H9 (cell line): ENCODE data around the gene NIFK. TPM values are rescaled to one million over a fixed set of nuclear protein-coding genes. Genes with fewer than 3 reads are reported as not detected.

Source experiments
- DNase-seq: peaks from one replicate; pipeline ENCODE4 v3.0.0-alpha.2; 2017
- H2AFZ ChIP-seq: one replicate; pipeline ENCODE4 v1.6.1; 2013; ENCODE audit warnings: mild to moderate bottlenecking, low read length, control low read depth, moderate library complexity
- H2AK5ac ChIP-seq: 2 replicates; pipeline ENCODE4 v1.6.1; 2013; ENCODE audit warnings: low read length, control low read depth, mixed read lengths; ENCODE audit not compliant: insufficient read length
- H2BK120ac ChIP-seq: one replicate; pipeline ENCODE4 v1.6.1; 2013; ENCODE audit warnings: low read depth, mild to moderate bottlenecking, low read length, control low read depth, inconsistent platforms; ENCODE audit not compliant: poor library complexity, severe bottlenecking
- H2BK12ac ChIP-seq: 2 replicates; pipeline ENCODE4 v1.6.1; 2013; ENCODE audit warnings: low read length, control low read depth, mixed read lengths, low read depth; ENCODE audit not compliant: insufficient read length
- H2BK15ac ChIP-seq: 2 replicates; pipeline ENCODE4 v1.6.1; 2013; ENCODE audit warnings: low read depth, low read length, control low read depth
- H2BK20ac ChIP-seq: one replicate; pipeline ENCODE4 v1.6.1; 2013; ENCODE audit warnings: low read depth, mild to moderate bottlenecking, low read length, control low read depth, inconsistent platforms; ENCODE audit not compliant: poor library complexity, severe bottlenecking
- H2BK5ac ChIP-seq: 2 replicates; pipeline ENCODE4 v1.6.1; 2013; ENCODE audit warnings: low read length, control low read depth, mixed read lengths; ENCODE audit not compliant: insufficient read length
- H3K14ac ChIP-seq: 2 replicates; pipeline ENCODE4 v1.6.1; 2013; ENCODE audit warnings: low read length, control low read depth; ENCODE audit not compliant: insufficient read depth
- H3K18ac ChIP-seq: 2 replicates; pipeline ENCODE4 v1.6.1; 2013; ENCODE audit warnings: low read depth, mild to moderate bottlenecking, mixed read lengths, low read length, control low read depth; ENCODE audit not compliant: insufficient read length
- H3K23ac ChIP-seq: 2 replicates; pipeline ENCODE4 v1.6.1; 2013; ENCODE audit warnings: low read length, control low read depth, mixed read lengths, low read depth; ENCODE audit not compliant: insufficient read length
- H3K23me2 ChIP-seq: 2 replicates; pipeline ENCODE4 v1.6.1; 2013; ENCODE audit warnings: low read depth, mild to moderate bottlenecking, mixed read lengths, low read length, control low read depth; ENCODE audit not compliant: insufficient read length, poor library complexity, severe bottlenecking
- H3K27ac ChIP-seq: 2 replicates; pipeline ENCODE4 v1.5.1; 2013; ENCODE audit warnings: low read length, control low read depth, mixed read lengths, low read depth; ENCODE audit not compliant: insufficient read length
- H3K27me3 ChIP-seq: 2 replicates; pipeline ENCODE4 v1.6.1; 2013; ENCODE audit warnings: low read length, control low read depth, inconsistent platforms; ENCODE audit not compliant: insufficient read depth
- H3K4ac ChIP-seq: 2 replicates; pipeline ENCODE4 v1.6.1; 2013; ENCODE audit warnings: low read depth, mild to moderate bottlenecking, control low read depth, inconsistent platforms, low read length, moderate library complexity
- H3K4me1 ChIP-seq: 2 replicates; pipeline ENCODE4 v1.6.1; 2013; ENCODE audit warnings: low read length, control low read depth, inconsistent platforms; ENCODE audit not compliant: insufficient read depth
- H3K4me2 ChIP-seq: 2 replicates; pipeline ENCODE4 v1.6.1; 2013; ENCODE audit warnings: low read length, control low read depth, mixed read lengths; ENCODE audit not compliant: insufficient read length, insufficient read depth
- H3K56ac ChIP-seq: 2 replicates; pipeline ENCODE4 v1.6.1; 2013; ENCODE audit warnings: low read depth, mild to moderate bottlenecking, mixed read lengths, low read length, control low read depth; ENCODE audit not compliant: insufficient read length
- H3K79me1 ChIP-seq: 2 replicates; pipeline ENCODE4 v1.6.1; 2013; ENCODE audit warnings: low read depth, mild to moderate bottlenecking, moderate library complexity, low read length, control low read depth, inconsistent platforms; ENCODE audit not compliant: insufficient read depth, poor library complexity, severe bottlenecking
- H3K79me2 ChIP-seq: 2 replicates; pipeline ENCODE4 v1.6.1; 2013; ENCODE audit warnings: low read length, control low read depth, inconsistent platforms; ENCODE audit not compliant: insufficient read depth
- H3K9ac ChIP-seq: 2 replicates; pipeline ENCODE4 v1.6.1; 2013; ENCODE audit warnings: low read length, control low read depth, mixed read lengths; ENCODE audit not compliant: insufficient read length; ENCODE audit errors: extremely low read depth
- H3K9me3 ChIP-seq: one replicate; pipeline ENCODE4 v1.6.1; 2013; ENCODE audit warnings: low read depth, low read length, inconsistent platforms; ENCODE audit not compliant: control insufficient read depth
- H3T11ph ChIP-seq: one replicate; pipeline ENCODE4 v1.6.1; 2013; ENCODE audit warnings: mild to moderate bottlenecking, low read length, control low read depth, inconsistent platforms
- H4K20me1 ChIP-seq: one replicate; pipeline ENCODE4 v1.6.1; 2013; ENCODE audit not compliant: control insufficient read depth, insufficient read length, insufficient read depth
- H4K5ac ChIP-seq: 2 replicates; pipeline ENCODE4 v1.6.1; 2013; ENCODE audit warnings: low read depth, mild to moderate bottlenecking, mixed read lengths, low read length, control low read depth; ENCODE audit not compliant: insufficient read length
- H4K8ac ChIP-seq: replicated peaks from 2 replicates; pipeline ENCODE4 v1.6.1; 2013; ENCODE audit warnings: low read length, control low read depth, mixed read lengths, low read depth; ENCODE audit not compliant: insufficient read length
- H4K91ac ChIP-seq: 2 replicates; pipeline ENCODE4 v1.6.1; 2013; ENCODE audit warnings: low read depth, mild to moderate bottlenecking, moderate library complexity, mixed read lengths, low read length, control low read depth; ENCODE audit not compliant: insufficient read length
- H3K27ac Mint-ChIP-seq, 3 experiments: 2 replicates in 2 of 3; 3 replicates in 1 of 3; pipeline ENCODE4 v1.8.0; 2020 to 2021; ENCODE audit warnings: mixed read lengths in 3 of 3, mild to moderate bottlenecking in 1 of 3, moderate library complexity in 1 of 3
- H3K27me3 Mint-ChIP-seq: 2 replicates; pipeline ENCODE4 v1.8.0; 2021; ENCODE audit warnings: low read depth, mild to moderate bottlenecking, moderate library complexity, mixed read lengths
- H3K36me3 Mint-ChIP-seq, 3 experiments: 2 replicates in 2 of 3; 3 replicates in 1 of 3; pipeline ENCODE4 v1.8.0; 2020 to 2021; ENCODE audit warnings: low read depth in 3 of 3, mixed read lengths in 3 of 3; ENCODE audit not compliant: insufficient read depth in 1 of 3
- H3K4me1 Mint-ChIP-seq, 2 experiments: 2 replicates each; pipeline ENCODE4 v1.8.0; 2020; ENCODE audit warnings: mixed read lengths in 2 of 2
- H3K4me3 Mint-ChIP-seq, 2 experiments: 2 replicates in 1 of 2; 3 replicates in 1 of 2; pipeline ENCODE4 v1.8.0; 2020 to 2021; ENCODE audit warnings: mild to moderate bottlenecking in 2 of 2, mixed read lengths in 2 of 2, moderate library complexity in 1 of 2
- H3K9me3 Mint-ChIP-seq, 2 experiments: 2 replicates in 1 of 2; 3 replicates in 1 of 2; pipeline ENCODE4 v1.8.0; 2020; ENCODE audit warnings: mild to moderate bottlenecking in 2 of 2, mixed read lengths in 2 of 2, moderate library complexity in 1 of 2
- WGBS: extraction: QIAGEN DNeasy Blood & Tissue Kit; methylation state at CpG from one replicate; pipeline ENCODE4 v1.1.7; 2013; ENCODE audit warnings: missing lambda C conversion rate, low lambda C conversion rate, mixed read lengths; ENCODE audit not compliant: insufficient read length; ENCODE audit errors: extremely low coverage; 5-methylcytosine and 5-hydroxymethylcytosine counted together
- total RNA-seq: library from RNA; stranded (reverse); gene quantifications from 2 replicates; pipeline ENCODE4 v1.2.1, GENCODE V29; 2021
- TF ChIP-seq, protein P1 (sequence below): fragments of 200-600 bp; sonication (generic); conservative IDR thresholded peaks from 3 replicates; pipeline ENCODE4 v1.8.0; 2021; ENCODE audit warnings: antibody characterized with exemption, mild to moderate bottlenecking

The NIFK gene
- total RNA-seq, 1 experiment from 2014 or later: 180 TPM

DNA sequence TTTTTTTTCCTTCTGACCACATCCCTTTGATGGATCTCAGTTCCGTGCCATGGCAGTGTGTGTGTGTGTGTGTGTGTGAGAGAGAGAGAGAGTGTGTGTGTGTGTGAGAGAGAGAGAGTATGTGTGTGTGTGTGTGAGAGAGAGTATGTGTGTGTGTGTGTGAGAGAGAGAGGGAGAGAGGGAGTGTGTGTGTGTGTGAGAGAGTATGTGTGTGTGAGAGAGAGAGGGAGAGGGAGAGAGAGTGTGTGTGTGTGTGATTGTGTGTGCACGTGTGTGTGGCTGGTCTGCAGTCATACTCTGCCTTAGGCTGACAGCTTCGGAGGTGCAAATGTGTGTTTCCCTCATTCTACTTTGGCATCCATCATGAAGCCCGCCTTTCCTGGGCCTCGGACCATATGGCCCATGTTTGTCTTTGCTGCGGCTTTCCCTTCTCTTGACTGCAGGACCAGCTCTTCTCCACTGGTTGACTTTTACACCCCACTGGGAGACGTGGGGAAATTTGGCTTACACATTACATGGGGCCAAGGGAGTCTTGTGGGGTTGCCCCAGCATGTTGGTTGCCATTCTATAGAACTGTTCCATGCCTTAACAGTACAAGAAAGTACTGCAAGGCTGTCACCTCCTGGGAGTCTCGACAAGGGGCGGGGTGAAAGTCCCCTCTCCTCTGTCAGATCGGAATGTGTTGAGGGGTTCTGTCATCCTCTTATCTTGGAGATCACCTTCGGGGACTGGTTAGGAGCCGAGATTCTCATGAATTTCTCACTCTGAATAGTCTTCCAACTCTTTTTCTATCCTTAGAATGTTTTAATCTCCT lies 40.4 kb upstream of the NIFK start:
- no peak overlapping the region for H3K27ac ChIP-seq

More for the DNA sequence above, 40.4 kb upstream of the NIFK start:
- no peak overlapping the region for H2BK120ac ChIP-seq
- H4K5ac ChIP-seq: no peak overlapping the region
- Mint-ChIP-seq H3K27ac (peak overlapping the region in 1 of 3 experiments; percentile 35; a peak in 2 of 7 replicates), H3K9me3 (no peaks in the 10 kb centered on the region; a peak in 1 of 5 replicates), H3K4me1 (peaks cover 9 to 16% of the 10 kb centered on the region in 2 experiments), H3K4me3 (no peak overlapping the region), H3K36me3 (no peaks in the 10 kb centered on the region), H3K27me3 (peaks cover 2% of the 10 kb centered on the region; the same call in 1 of the 2 replicates)
- H3K23me2 ChIP-seq: no peaks in the 10 kb centered on the region
- no peaks in the 10 kb centered on the region for H3K27me3 ChIP-seq
- H3K79me2 ChIP-seq: no peaks in the 10 kb centered on the region
- H3K18ac ChIP-seq: no peak overlapping the region
- H4K8ac ChIP-seq: no peak overlapping the region
- no peak overlapping the region for H3K4ac ChIP-seq
- H2AK5ac ChIP-seq: no peak overlapping the region
- H3K9ac ChIP-seq: no peak overlapping the region
- H3T11ph ChIP-seq: no peak overlapping the region
- WGBS: no CpG with 5 or more reads among the region's 12 CpGs
- H2BK15ac ChIP-seq: no peak overlapping the region
- H2BK5ac ChIP-seq: no peak overlapping the region
- TF ChIP-seq, protein P1, sequence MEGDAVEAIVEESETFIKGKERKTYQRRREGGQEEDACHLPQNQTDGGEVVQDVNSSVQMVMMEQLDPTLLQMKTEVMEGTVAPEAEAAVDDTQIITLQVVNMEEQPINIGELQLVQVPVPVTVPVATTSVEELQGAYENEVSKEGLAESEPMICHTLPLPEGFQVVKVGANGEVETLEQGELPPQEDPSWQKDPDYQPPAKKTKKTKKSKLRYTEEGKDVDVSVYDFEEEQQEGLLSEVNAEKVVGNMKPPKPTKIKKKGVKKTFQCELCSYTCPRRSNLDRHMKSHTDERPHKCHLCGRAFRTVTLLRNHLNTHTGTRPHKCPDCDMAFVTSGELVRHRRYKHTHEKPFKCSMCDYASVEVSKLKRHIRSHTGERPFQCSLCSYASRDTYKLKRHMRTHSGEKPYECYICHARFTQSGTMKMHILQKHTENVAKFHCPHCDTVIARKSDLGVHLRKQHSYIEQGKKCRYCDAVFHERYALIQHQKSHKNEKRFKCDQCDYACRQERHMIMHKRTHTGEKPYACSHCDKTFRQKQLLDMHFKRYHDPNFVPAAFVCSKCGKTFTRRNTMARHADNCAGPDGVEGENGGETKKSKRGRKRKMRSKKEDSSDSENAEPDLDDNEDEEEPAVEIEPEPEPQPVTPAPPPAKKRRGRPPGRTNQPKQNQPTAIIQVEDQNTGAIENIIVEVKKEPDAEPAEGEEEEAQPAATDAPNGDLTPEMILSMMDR: no peak
- H3K14ac ChIP-seq: no peak overlapping the region
- peaks cover 6% of the 10 kb centered on the region; the same call in 1 of the 2 replicates for H3K4me1 ChIP-seq
- no peak overlapping the region for H4K91ac ChIP-seq
- H2BK20ac ChIP-seq: no peak overlapping the region
- no peak overlapping the region for H2AFZ ChIP-seq
- peaks cover 2% of the 10 kb centered on the region for H4K20me1 ChIP-seq
- DNase-seq: no peak
- H3K23ac ChIP-seq: no peak overlapping the region
- no peaks in the 10 kb centered on the region for H3K9me3 ChIP-seq
- H3K4me2 ChIP-seq: no peak overlapping the region
- no peak overlapping the region for H2BK12ac ChIP-seq
- H3K79me1 ChIP-seq: no peaks in the 10 kb centered on the region
- no peak overlapping the region for H3K56ac ChIP-seq
